Activated B cell treated with CpG ODN at 0.5 μM for 24 hours (primary cell): Measurements from ENCODE around the gene F5. TPM values are rescaled to one million over a fixed set of nuclear protein-coding genes. Genes with fewer than 3 reads are reported as not detected.

Experiments used
- ATAC-seq: fragments of 200-7000 bp; cut with Tn5 transposase; one replicate; pipeline ENCODE4 v1.10.0; 2021; ENCODE audit warnings: low read depth, mild to moderate bottlenecking, moderate library complexity
- CTCF ChIA-PET: fragments of 350-600 bp; sonication (Branson Sonifier 250); formaldehyde crosslinking; loops from one replicate; lab custom pipeline; 2021; ENCODE audit warnings: antibody characterized with exemption; lab: Charles Lee
- POLR2A ChIA-PET: fragments of 350-600 bp; sonication (Branson Sonifier 250); formaldehyde crosslinking; loops from one replicate; lab custom pipeline; 2021; ENCODE audit warnings: antibody characterized with exemption; lab: Charles Lee
- DNase-seq: peaks from one replicate; pipeline ENCODE4 v3.0.0; 2022
- H3K27ac Mint-ChIP-seq: one replicate; pipeline ENCODE4 v1.8.0; 2020; ENCODE audit warnings: mixed read lengths
- H3K27me3 Mint-ChIP-seq: one replicate; pipeline ENCODE4 v1.8.0; 2021; ENCODE audit warnings: mixed read lengths
- H3K36me3 Mint-ChIP-seq: one replicate; pipeline ENCODE4 v1.8.0; 2021; ENCODE audit warnings: low read depth, mixed read lengths
- H3K4me1 Mint-ChIP-seq: one replicate; pipeline ENCODE4 v1.8.0; 2021; ENCODE audit warnings: mixed read lengths
- H3K4me3 Mint-ChIP-seq: one replicate; pipeline ENCODE4 v1.8.0; 2020; ENCODE audit warnings: mild to moderate bottlenecking, mixed read lengths
- H3K9me3 Mint-ChIP-seq: one replicate; pipeline ENCODE4 v1.8.0; 2020; ENCODE audit warnings: mixed read lengths
- CTCF ChIP-seq: fragments of 200-600 bp; IDR thresholded peaks from one replicate; pipeline ENCODE4 v1.8.0; 2022; ENCODE audit warnings: antibody characterized with exemption, mild to moderate bottlenecking
- intact Hi-C: fragments of 100-400 bp; cut with micrococcal nuclease; formaldehyde crosslinking; loops from one replicate; pipeline ENCODE4 v1.15.1; 2024
- total RNA-seq: library from RNA; stranded (reverse); gene quantifications from 2 replicates; pipeline ENCODE4 v1.2.3, GENCODE V29; 2022

Gene F5
- total RNA-seq, 1 donor from 2014 or later = 0.67 TPM

DNA sequence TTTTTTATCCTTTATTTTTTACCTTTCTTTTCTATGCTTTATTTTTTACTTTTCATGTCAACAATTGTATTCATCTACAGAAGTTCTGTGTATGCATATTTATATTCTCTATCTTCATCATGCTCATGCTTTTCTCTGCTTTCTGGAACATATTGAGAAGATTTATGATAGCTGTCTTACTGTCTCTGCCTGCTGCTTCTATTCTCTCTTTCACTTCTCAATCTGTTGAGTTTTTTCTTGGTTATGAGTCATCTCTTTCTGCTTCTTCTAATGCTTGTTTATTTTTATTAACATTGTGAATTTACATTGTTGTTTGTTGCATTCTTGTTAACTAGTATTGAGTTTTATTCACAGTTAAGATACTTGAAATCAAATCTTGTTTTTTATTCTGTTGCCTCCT lies 22.6 kb downstream of the F5 start:
- ATAC-seq (no peak), DNase-seq (no peak)
- Mint-ChIP-seq H3K4me1 (no peaks in the 10 kb centered on the region), H3K36me3 (no peaks in the 10 kb centered on the region), H3K9me3 (peaks cover 12% of the 10 kb centered on the region), H3K4me3 (no peak overlapping the region), H3K27me3 (peaks cover 14% of the 10 kb centered on the region), H3K27ac (no peak overlapping the region)
- TF ChIP-seq CTCF = no peak
- POLR2A ChIA-PET = no interaction called here
- intact Hi-C loops = no loop called here
- CTCF ChIA-PET = no interaction called here

DNA sequence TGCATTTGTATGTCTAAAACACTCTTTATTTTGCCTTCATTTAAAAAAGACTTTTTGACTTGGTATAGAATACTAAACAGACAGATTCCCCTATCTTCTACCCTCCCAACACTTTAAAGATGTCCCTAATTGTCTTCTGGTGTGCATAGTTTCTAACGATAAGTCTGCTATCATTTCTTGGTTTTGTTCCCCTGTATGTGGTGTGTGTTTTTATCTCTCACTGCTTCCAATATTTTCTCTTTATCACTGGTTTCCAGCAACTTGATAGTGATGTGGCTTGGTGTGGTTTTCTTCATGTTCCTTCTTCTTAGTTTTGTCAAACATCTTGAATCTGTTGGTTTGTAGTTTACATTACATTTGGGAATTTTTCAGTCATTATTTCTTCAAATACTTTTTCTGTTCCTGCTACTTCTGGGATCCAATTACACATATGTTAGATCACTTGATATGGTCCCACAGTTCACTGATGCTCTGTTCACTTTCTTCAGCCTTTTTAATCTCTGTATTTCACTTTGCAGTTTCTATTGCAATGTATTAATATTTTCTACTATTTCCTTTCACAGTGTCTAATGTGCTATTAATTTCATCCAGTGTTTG lies 23.2 kb downstream of the F5 start:
- TF ChIP-seq CTCF = no peak
- Mint-ChIP-seq H3K27ac (no peak overlapping the region), H3K27me3 (peaks cover 14% of the 10 kb centered on the region), H3K9me3 (peaks cover 12% of the 10 kb centered on the region), H3K4me3 (no peak overlapping the region), H3K4me1 (no peaks in the 10 kb centered on the region), H3K36me3 (no peaks in the 10 kb centered on the region)
- no peak for ATAC-seq
- POLR2A ChIA-PET = no interaction called here
- no peak for DNase-seq
- CTCF ChIA-PET = interaction anchor here (1.1 kb wide), 1 partner anchor 11 kb away, joined by 3 read pairs; no protein-coding TSS in a partner anchor
- intact Hi-C loops = no loop called here

DNA sequence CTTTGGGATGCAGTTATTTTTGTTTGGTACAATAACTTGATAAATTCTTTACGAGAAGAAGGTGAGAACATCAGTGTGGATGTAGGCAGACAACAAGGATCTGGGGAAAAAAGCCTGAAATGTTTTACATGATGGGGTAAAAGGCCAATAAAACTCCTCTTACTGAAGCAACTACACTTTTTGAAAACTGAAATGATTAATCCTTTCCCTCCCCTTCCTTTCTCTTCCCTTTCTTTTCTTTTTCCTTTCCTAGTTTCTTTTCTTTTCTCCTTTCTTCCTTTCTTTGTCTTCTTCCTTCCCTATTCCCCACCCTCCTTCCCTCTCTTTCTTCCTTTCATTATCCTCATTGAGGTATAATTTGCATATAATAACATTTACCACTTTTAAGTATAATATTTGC lies 24.6 kb downstream of the F5 start:
- POLR2A ChIA-PET = interaction anchor here (0.7 kb wide), 1 partner anchor 970 kb away, joined by 4 read pairs; the partner anchor contains the start of gene GORAB
- H3K27me3 Mint-ChIP-seq = peaks cover 14% of the 10 kb centered on the region
- H3K4me1 Mint-ChIP-seq = no peaks in the 10 kb centered on the region
- H3K4me3 Mint-ChIP-seq = no peak overlapping the region
- CTCF ChIA-PET = interaction anchor here (1.1 kb wide), 1 partner anchor 10 kb away, joined by 3 read pairs; no protein-coding TSS in a partner anchor
- ATAC-seq (no peak), DNase-seq (no peak)
- peaks cover 12% of the 10 kb centered on the region for H3K9me3 Mint-ChIP-seq
- H3K36me3 Mint-ChIP-seq = no peaks in the 10 kb centered on the region
- intact Hi-C loops = no loop called here
- no peak overlapping the region for H3K27ac Mint-ChIP-seq
- TF ChIP-seq CTCF = no peak

DNA sequence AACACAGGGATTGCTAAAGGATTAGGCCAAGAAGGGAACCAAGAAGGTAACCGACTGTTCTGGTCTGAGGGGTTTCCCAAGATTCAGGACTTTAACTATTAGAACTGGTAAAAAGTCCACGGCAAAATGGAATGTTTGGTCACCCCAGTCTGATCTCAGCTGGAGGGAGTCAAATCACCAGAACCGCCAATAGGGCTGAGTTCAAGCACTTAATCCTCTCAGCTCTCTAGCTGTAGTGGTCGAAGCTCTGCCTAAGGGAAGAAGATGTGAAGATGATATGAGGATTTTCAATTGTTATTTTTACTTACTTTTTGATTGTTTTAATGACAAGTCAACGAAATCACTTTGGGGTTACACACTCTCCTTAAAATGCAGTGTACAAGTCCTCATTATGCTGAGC lies 29.1 kb downstream of the F5 start:
- POLR2A ChIA-PET = no interaction called here
- H3K27me3 Mint-ChIP-seq = peaks cover 2% of the 10 kb centered on the region
- H3K27ac Mint-ChIP-seq = no peak overlapping the region

More for the DNA sequence above, 29.1 kb downstream of the F5 start:
- intact Hi-C loops = no loop called here
- Mint-ChIP-seq H3K36me3 (no peaks in the 10 kb centered on the region), H3K9me3 (no peaks in the 10 kb centered on the region), H3K4me3 (no peak overlapping the region), H3K4me1 (no peaks in the 10 kb centered on the region)
- no peak for DNase-seq
- TF ChIP-seq CTCF = no peak
- ATAC-seq = no peak
- CTCF ChIA-PET = no interaction called here
